Esophagus (tissue), 2 donors: ENCODE data around the gene DIRAS2. TPM values are rescaled to one million over a fixed set of nuclear protein-coding genes. Genes with fewer than 3 reads are reported as not detected.

Source experiments
- H3K27ac ChIP-seq, 2 donors: one replicate each; pipeline ENCODE4 v1.5.1; 2013; ENCODE audit warnings: low read depth in 2 of 2, mild to moderate bottlenecking in 2 of 2, inconsistent platforms in 1 of 2, low read length in 1 of 2, moderate library complexity in 1 of 2
- H3K27me3 ChIP-seq, 2 donors: one replicate each; pipeline ENCODE4 v1.6.1; 2013; ENCODE audit warnings: low read length in 2 of 2, control low read depth in 1 of 2, mild to moderate bottlenecking in 1 of 2; ENCODE audit not compliant: insufficient read depth in 2 of 2, control insufficient read depth in 1 of 2
- H3K36me3 ChIP-seq, 2 donors: one replicate each; pipeline ENCODE4 v1.6.1; 2013; ENCODE audit warnings: low read length in 1 of 2; ENCODE audit not compliant: control insufficient read depth in 2 of 2, insufficient read depth in 2 of 2
- H3K4me1 ChIP-seq, 2 donors: one replicate each; pipeline ENCODE4 v1.6.1; 2013; ENCODE audit warnings: low read length in 1 of 2; ENCODE audit not compliant: control insufficient read depth in 2 of 2, insufficient read depth in 2 of 2
- H3K4me3 ChIP-seq, 2 donors: one replicate each; pipeline ENCODE4 v1.5.1; 2013; ENCODE audit warnings: low read length in 2 of 2, mild to moderate bottlenecking in 2 of 2, low read depth in 1 of 2, moderate library complexity in 1 of 2
- H3K9me3 ChIP-seq, 2 donors: one replicate each; pipeline ENCODE4 v1.6.1; 2013; ENCODE audit warnings: mild to moderate bottlenecking in 2 of 2, low read depth in 1 of 2, low read length in 1 of 2, moderate library complexity in 1 of 2; ENCODE audit not compliant: control insufficient read depth in 2 of 2, insufficient read depth in 1 of 2
- WGBS, 2 donors: extraction: QIAGEN DNeasy Blood & Tissue Kit; methylation state at CpG; one replicate each; pipeline ENCODE4 v1.1.7; 2013; 5-methylcytosine and 5-hydroxymethylcytosine counted together
- polyA plus RNA-seq, 2 donors: library from polyadenylated mRNA; stranded (reverse); fragments of 200-250 nt; gene quantifications; one replicate each; pipeline ENCODE4 v1.2.3, GENCODE V29; 2013
- donor health status: healthy with polysubstance abuse.
- donor health status: Bipolar disorder and iron deficiency.

The DIRAS2 gene
- polyA plus RNA-seq, 2 donors: under 0.01 TPM; not detected in 1

GRCh38 chr9:90580576-90580975 is 62.0 kb downstream of the DIRAS2 start:
- H3K36me3 ChIP-seq: no peaks in the 10 kb centered on the region
- no peak overlapping the region for H3K4me3 ChIP-seq
- peaks cover 0 to 4% of the 10 kb centered on the region in 2 donors for H3K9me3 ChIP-seq
- no peaks in the 10 kb centered on the region for H3K4me1 ChIP-seq
- H3K27ac ChIP-seq: no peak overlapping the region
- no peaks in the 10 kb centered on the region for H3K27me3 ChIP-seq
- 60 to 73% methylated on average over 2 of the region's 2 CpGs for WGBS, 2 donors

DNA sequence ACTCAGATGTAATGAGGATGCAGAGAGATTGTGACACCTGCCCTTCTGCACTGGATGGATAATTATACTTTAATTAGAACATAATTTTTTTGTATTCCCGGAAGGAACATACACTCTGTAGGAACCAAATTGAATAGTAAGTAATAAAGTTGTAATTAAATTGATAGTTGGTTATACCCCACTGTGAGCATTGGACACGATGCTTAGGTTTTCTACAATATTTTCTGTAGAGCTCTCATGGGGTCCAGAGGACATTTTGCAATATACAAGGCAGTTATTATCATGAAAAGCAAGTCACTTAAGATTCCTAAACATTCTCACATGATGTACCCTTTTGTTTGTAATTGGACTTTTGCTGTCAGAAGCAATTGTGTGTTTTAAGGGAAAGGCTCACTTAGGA is 63.4 kb downstream of the DIRAS2 start:
- H3K27ac ChIP-seq: no peak overlapping the region
- H3K4me3 ChIP-seq: no peak overlapping the region
- H3K27me3 ChIP-seq: no peaks in the 10 kb centered on the region
- 83 to 87% methylated on average over 2 of the region's 2 CpGs for WGBS, 2 donors
- no peaks in the 10 kb centered on the region for H3K36me3 ChIP-seq
- no peaks in the 10 kb centered on the region for H3K4me1 ChIP-seq
- peaks cover 0 to 4% of the 10 kb centered on the region in 2 donors for H3K9me3 ChIP-seq

- Histone ChIP-seq H3K4me1 (no peaks in the 10 kb centered on the region), H3K36me3 (no peaks in the 10 kb centered on the region), H3K27ac (no peak overlapping the region), H3K27me3 (no peaks in the 10 kb centered on the region), H3K4me3 (no peak overlapping the region), H3K9me3 (peaks cover 0 to 4% of the 10 kb centered on the region in 2 donors)
- whole genome bisulfite sequencing, 2 donors: 55 to 59% methylated on average over 3 of the region's 3 CpGs
These were observed 64.4 kb downstream of the DIRAS2 start for GRCh38 chr9:90578126-90578815.

GRCh38 chr9:90569511-90569910 is 73.1 kb downstream of the DIRAS2 start:
- no peak overlapping the region for H3K4me3 ChIP-seq
- WGBS, 2 donors: 36% methylated on average over 1 of the region's 1 CpG
- no peaks in the 10 kb centered on the region for H3K36me3 ChIP-seq
- H3K4me1 ChIP-seq: no peaks in the 10 kb centered on the region
- no peaks in the 10 kb centered on the region for H3K9me3 ChIP-seq
- peaks cover 0 to 3% of the 10 kb centered on the region in 2 donors for H3K27me3 ChIP-seq
- no peak overlapping the region for H3K27ac ChIP-seq

GRCh38 chr9:90568667-90569066 is 74.0 kb downstream of the DIRAS2 start:
- H3K36me3 ChIP-seq: no peaks in the 10 kb centered on the region
- WGBS, 2 donors: 61 to 67% methylated on average over 3 of the region's 3 CpGs
- H3K9me3 ChIP-seq: no peaks in the 10 kb centered on the region
- H3K27me3 ChIP-seq: peaks cover 0 to 3% of the 10 kb centered on the region in 2 donors
- H3K27ac ChIP-seq: no peak overlapping the region
- H3K4me3 ChIP-seq: no peak overlapping the region
- H3K4me1 ChIP-seq: no peaks in the 10 kb centered on the region

- Histone ChIP-seq H3K36me3 (no peaks in the 10 kb centered on the region), H3K27me3 (no peaks in the 10 kb centered on the region), H3K4me1 (no peaks in the 10 kb centered on the region), H3K9me3 (no peaks in the 10 kb centered on the region), H3K27ac (no peak overlapping the region), H3K4me3 (no peak overlapping the region)
- 60 to 74% methylated on average over 4 of the region's 4 CpGs for WGBS, 2 donors
These were observed 80.4 kb downstream of the DIRAS2 start for GRCh38 chr9:90562229-90562628.

Other genes starting within 250 kb of the DIRAS2 start
- 10 to 100 TPM; 12.0 to 16.5 TPM for gene SYK, start 159.0 kb upstream of the DIRAS2 start, polyA plus RNA-seq